ENCODE results near the gene SLC39A11.
"Not testable (repeated sequence)": the region's sequence is repeated elsewhere in the genome, so short reads cannot be mapped to it uniquely, and the experiment has no call there.

Gene SLC39A11

GRCh38 chr17:72788950-72789585 is 303.4 kb downstream of the SLC39A11 start:
- TF ChIP-seq Cebpa-rat (IDR thresholded peaks at IDR 0.05), result no peak
- H3K4me2 ChIP-seq, result no peak overlapping the region
- no peak overlapping the region for H3K4me3 ChIP-seq
- H3K27ac ChIP-seq, result no peak overlapping the region
- H3K4me1 ChIP-seq, result peaks cover 11% of the 10 kb centered on the region
- no peak overlapping the region for H3K9ac ChIP-seq
- H3K9me3 ChIP-seq, result peaks cover 40% of the 10 kb centered on the region
- no peaks in the 10 kb centered on the region for H4K20me1 ChIP-seq
- H3K36me3 ChIP-seq, result peaks cover 39% of the 10 kb centered on the region
- no peaks in the 10 kb centered on the region for H3K27me3 ChIP-seq

GRCh38 chr17:72786209-72786608 is 306.3 kb downstream of the SLC39A11 start:
- H3K36me3 ChIP-seq, result peaks cover 10% of the 10 kb centered on the region; the same call in 1 of the 2 replicates
- H3K27me3 ChIP-seq, result no peaks in the 10 kb centered on the region
- H3K27ac ChIP-seq, result no peak overlapping the region
- TF ChIP-seq Cebpa-rat (IDR thresholded peaks at IDR 0.05), result no peak
- peaks cover 11% of the 10 kb centered on the region for H3K4me1 ChIP-seq
- peaks cover 11% of the 10 kb centered on the region for H3K9me3 ChIP-seq
- no peak overlapping the region for H3K4me3 ChIP-seq
- no peak overlapping the region for H3K4me2 ChIP-seq
- H4K20me1 ChIP-seq, result no peaks in the 10 kb centered on the region
- no peak overlapping the region for H3K9ac ChIP-seq

GRCh38 chr17:72782985-72783701 is 309.3 kb downstream of the SLC39A11 start:
- Histone ChIP-seq H3K27ac (no peak overlapping the region), H3K27me3 (no peaks in the 10 kb centered on the region), H3K4me3 (no peak overlapping the region), H3K36me3 (no peaks in the 10 kb centered on the region), H3K9ac (no peak overlapping the region), H3K4me2 (no peak overlapping the region), H3K4me1 (no peaks in the 10 kb centered on the region), H4K20me1 (no peaks in the 10 kb centered on the region), H3K9me3 (no peaks in the 10 kb centered on the region)
- TF ChIP-seq Cebpa-rat (IDR thresholded peaks at IDR 0.05), result no peak

- not testable (repeated sequence) for H3K27me3 ChIP-seq, H4K20me1 ChIP-seq, H3K4me1 ChIP-seq, H3K4me3 ChIP-seq, H3K9me3 ChIP-seq, H3K4me2 ChIP-seq, H3K27ac ChIP-seq, H3K9ac ChIP-seq, H3K36me3 ChIP-seq
Observed at GRCh38 chr17:72782437-72782836, 310.1 kb downstream of the SLC39A11 start.

GRCh38 chr17:72778169-72779151 is 314.0 kb downstream of the SLC39A11 start:
- H4K20me1 ChIP-seq, result no peaks in the 10 kb centered on the region
- H3K4me1 ChIP-seq, result no peaks in the 10 kb centered on the region
- H3K4me3 ChIP-seq, result no peak overlapping the region
- H3K9ac ChIP-seq, result no peak overlapping the region
- no peaks in the 10 kb centered on the region for H3K9me3 ChIP-seq
- no peak overlapping the region for H3K27ac ChIP-seq
- H3K4me2 ChIP-seq, result no peak overlapping the region
- peaks cover 17% of the 10 kb centered on the region for H3K36me3 ChIP-seq
- no peaks in the 10 kb centered on the region for H3K27me3 ChIP-seq
- no peak for TF ChIP-seq Cebpa-rat (IDR thresholded peaks at IDR 0.05)

GRCh38 chr17:72775919-72776318 is 316.6 kb downstream of the SLC39A11 start:
- H3K9me3 ChIP-seq, result no peaks in the 10 kb centered on the region
- H3K27ac ChIP-seq, result no peak overlapping the region
- no peaks in the 10 kb centered on the region for H3K27me3 ChIP-seq
- TF ChIP-seq Cebpa-rat (IDR thresholded peaks at IDR 0.05), result no peak
- H3K4me1 ChIP-seq, result no peaks in the 10 kb centered on the region
- no peak overlapping the region for H3K4me2 ChIP-seq
- H3K36me3 ChIP-seq, result peaks cover 24% of the 10 kb centered on the region
- H4K20me1 ChIP-seq, result no peaks in the 10 kb centered on the region
- no peak overlapping the region for H3K4me3 ChIP-seq
- H3K9ac ChIP-seq, result no peak overlapping the region

- Histone ChIP-seq H3K27ac (no peak overlapping the region), H3K27me3 (no peaks in the 10 kb centered on the region), H4K20me1 (no peaks in the 10 kb centered on the region), H3K4me3 (no peak overlapping the region), H3K9me3 (no peaks in the 10 kb centered on the region), H3K36me3 (peaks cover 24% of the 10 kb centered on the region), H3K4me1 (no peaks in the 10 kb centered on the region), H3K4me2 (no peak overlapping the region), H3K9ac (no peak overlapping the region)
- TF ChIP-seq Cebpa-rat (IDR thresholded peaks at IDR 0.05), result no peak
Observed at GRCh38 chr17:72775237-72775636, 317.3 kb downstream of the SLC39A11 start.

- H3K36me3 ChIP-seq, result peaks cover 24% of the 10 kb centered on the region
- H3K4me3 ChIP-seq, result no peak overlapping the region
- H3K9me3 ChIP-seq, result no peaks in the 10 kb centered on the region
- H3K27ac ChIP-seq, result no peak overlapping the region
- H4K20me1 ChIP-seq, result no peaks in the 10 kb centered on the region
- H3K9ac ChIP-seq, result no peak overlapping the region
- no peaks in the 10 kb centered on the region for H3K4me1 ChIP-seq
- no peak for TF ChIP-seq Cebpa-rat (IDR thresholded peaks at IDR 0.05)
- H3K27me3 ChIP-seq, result no peaks in the 10 kb centered on the region
- no peak overlapping the region for H3K4me2 ChIP-seq
Observed at GRCh38 chr17:72774236-72774635, 318.3 kb downstream of the SLC39A11 start.

- H3K36me3 ChIP-seq, result peaks cover 24% of the 10 kb centered on the region
- not testable (repeated sequence) for H3K4me2 ChIP-seq, H3K4me3 ChIP-seq, H3K9ac ChIP-seq, H3K9me3 ChIP-seq, H4K20me1 ChIP-seq, H3K4me1 ChIP-seq, H3K27me3 ChIP-seq, H3K27ac ChIP-seq
Observed at GRCh38 chr17:72773225-72773624, 319.3 kb downstream of the SLC39A11 start.

Data from BLaER1 (cell line).